Gastrocnemius medialis (tissue), 4 donors: ENCODE data around the gene ATP5PB. TPM values are rescaled to one million over a fixed set of nuclear protein-coding genes. Genes with fewer than 3 reads are reported as not detected.

Experiments
- ATAC-seq, 2 donors: fragments of 150-250 bp; one replicate each; pipeline ENCODE4 v1.9.1; 2016
- DNase-seq, 2 donors: peaks; one replicate each; pipeline ENCODE4 v3.0.0-alpha.2; 2019
- H3K27ac ChIP-seq, 4 donors: fragments of 200-600 bp; sonication (generic); 1 replicate in 1 of 4; 2 replicates in 3 of 4; pipeline ENCODE4 v1.5.1; 2016 to 2018; ENCODE audit warnings: mild to moderate bottlenecking in 2 of 4, moderate library complexity in 1 of 4
- H3K27me3 ChIP-seq, 3 donors: fragments of 200-600 bp; sonication (generic) in 2 of 3; 1 replicate in 1 of 3; 2 replicates in 2 of 3; pipeline versions ENCODE4 v1.5.1 to v1.6.0; 2016 to 2019; ENCODE audit warnings: mild to moderate bottlenecking in 1 of 3, moderate library complexity in 1 of 3
- H3K36me3 ChIP-seq, 2 donors: fragments of 200-600 bp; sonication (generic) in 1 of 2; one replicate each; pipeline ENCODE4 v1.5.1; 2017 to 2018
- H3K4me1 ChIP-seq, 2 donors: fragments of 200-600 bp; sonication (generic) in 1 of 2; one replicate each; pipeline ENCODE4 v1.5.1; 2016 to 2017; ENCODE audit warnings: mild to moderate bottlenecking in 2 of 2
- H3K4me3 ChIP-seq, 4 donors: fragments of 200-600 bp; sonication (generic) in 3 of 4; 1 replicate in 1 of 4; 2 replicates in 3 of 4; pipeline ENCODE4 v1.5.1; 2016 to 2019; ENCODE audit warnings: mild to moderate bottlenecking in 2 of 4
- H3K9me3 ChIP-seq, 3 donors: fragments of 200-600 bp; sonication (generic) in 2 of 3; 1 replicate in 1 of 3; 2 replicates in 2 of 3; pipeline ENCODE4 v1.5.1; 2016 to 2019
- POLR2A ChIP-seq, 2 donors: fragments of 450-650 bp; IDR thresholded peaks; one replicate each; pipeline ENCODE4 v1.6.1; 2017; ENCODE audit warnings: antibody characterized with exemption in 2 of 2, mild to moderate bottlenecking in 2 of 2, moderate library complexity in 2 of 2
- in situ Hi-C, 4 donors: fragments of 200-750 bp; cut with MboI; loops; one replicate each; pipeline versions ENCODE4 v1.15.0 to v1.8.0; 2017; ENCODE audit warnings: low sequenced_read_pairs in 4 of 4
- intact Hi-C: fragments of 100-400 bp; cut with DNase I; formaldehyde crosslinking; loops from one replicate; pipeline ENCODE4 v1.15.1; 2023; ENCODE audit warnings: low total_unique reads
- total RNA-seq, 4 donors: library from RNA; depleted of rRNA; stranded (reverse); fragments of >200 nt; gene quantifications; one replicate each; pipeline versions ENCODE4 v1.1.0 to v1.2.3, GENCODE V29; 2016
- TF ChIP-seq, protein P1 (sequence below), 5 experiments: fragments of 450-650 bp in 3 of 5; fragments of 200-600 bp in 2 of 5; sonication (generic) in 2 of 5; IDR thresholded peaks in 4 of 5; conservative IDR thresholded peaks in 1 of 5; 1 replicate in 4 of 5; 2 replicates in 1 of 5; pipeline ENCODE4 v1.5.1; 2016 to 2019; ENCODE audit warnings: antibody characterized with exemption in 5 of 5, mild to moderate bottlenecking in 3 of 5, moderate library complexity in 3 of 5

Gene ATP5PB
- total RNA-seq, 4 donors from 2014 or later, result 232 to 350 (median 266) TPM

- peaks cover 17 to 20% of the 10 kb centered on the region in 2 donors for H3K4me1 ChIP-seq
- in situ Hi-C loops, result loop anchor here in 2 of 4 donors (10.0 kb wide), 2 partner anchors 121 to 151 kb away; no protein-coding TSS in a partner anchor
Measured at GRCh38 chr1:111504097-111504496, 54.8 kb downstream of the ATP5PB start.

DNA sequence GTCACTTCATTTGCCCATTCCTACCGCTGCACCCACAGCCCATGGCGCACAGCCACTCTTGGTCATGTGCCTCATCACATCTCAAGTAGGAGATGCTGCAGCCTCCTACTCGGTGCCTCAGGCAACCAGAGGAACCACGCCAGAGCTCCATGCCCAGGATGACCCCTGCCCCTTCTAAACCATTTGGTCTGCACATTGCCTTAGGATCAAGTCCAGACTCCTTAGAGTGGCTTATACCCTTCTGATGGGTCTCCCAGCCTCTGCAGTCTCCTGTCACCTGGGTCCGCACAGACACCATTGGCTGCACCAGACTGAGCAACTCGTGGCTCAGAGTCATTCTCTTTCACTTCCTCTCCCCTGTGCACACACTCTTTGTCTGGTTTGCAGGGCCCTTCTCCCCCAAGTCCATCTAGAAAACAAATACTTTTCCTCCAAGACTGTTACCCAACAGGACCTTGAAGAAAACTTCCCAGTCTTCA is 56.4 kb downstream of the ATP5PB start:
- no peak for ATAC-seq

More at GRCh38 chr1:111504097-111504496, 54.8 kb downstream of the ATP5PB start:
- TF ChIP-seq POLR2A (IDR thresholded peaks at IDR 0.05), result no peak
- TF ChIP-seq, protein P1, sequence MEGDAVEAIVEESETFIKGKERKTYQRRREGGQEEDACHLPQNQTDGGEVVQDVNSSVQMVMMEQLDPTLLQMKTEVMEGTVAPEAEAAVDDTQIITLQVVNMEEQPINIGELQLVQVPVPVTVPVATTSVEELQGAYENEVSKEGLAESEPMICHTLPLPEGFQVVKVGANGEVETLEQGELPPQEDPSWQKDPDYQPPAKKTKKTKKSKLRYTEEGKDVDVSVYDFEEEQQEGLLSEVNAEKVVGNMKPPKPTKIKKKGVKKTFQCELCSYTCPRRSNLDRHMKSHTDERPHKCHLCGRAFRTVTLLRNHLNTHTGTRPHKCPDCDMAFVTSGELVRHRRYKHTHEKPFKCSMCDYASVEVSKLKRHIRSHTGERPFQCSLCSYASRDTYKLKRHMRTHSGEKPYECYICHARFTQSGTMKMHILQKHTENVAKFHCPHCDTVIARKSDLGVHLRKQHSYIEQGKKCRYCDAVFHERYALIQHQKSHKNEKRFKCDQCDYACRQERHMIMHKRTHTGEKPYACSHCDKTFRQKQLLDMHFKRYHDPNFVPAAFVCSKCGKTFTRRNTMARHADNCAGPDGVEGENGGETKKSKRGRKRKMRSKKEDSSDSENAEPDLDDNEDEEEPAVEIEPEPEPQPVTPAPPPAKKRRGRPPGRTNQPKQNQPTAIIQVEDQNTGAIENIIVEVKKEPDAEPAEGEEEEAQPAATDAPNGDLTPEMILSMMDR (IDR thresholded peaks at IDR 0.05 in 4 of 5, conservative IDR thresholded peaks at IDR 0.05 in 1 of 5), result no peak
- no peaks in the 10 kb centered on the region for H3K27me3 ChIP-seq
- intact Hi-C loops, result no loop called here
- ATAC-seq, result no peak
- no peaks in the 10 kb centered on the region for H3K36me3 ChIP-seq
- H3K4me3 ChIP-seq, result no peak overlapping the region
- no peaks in the 10 kb centered on the region for H3K9me3 ChIP-seq
- H3K27ac ChIP-seq, result no peak overlapping the region
- no peak for DNase-seq

DNA sequence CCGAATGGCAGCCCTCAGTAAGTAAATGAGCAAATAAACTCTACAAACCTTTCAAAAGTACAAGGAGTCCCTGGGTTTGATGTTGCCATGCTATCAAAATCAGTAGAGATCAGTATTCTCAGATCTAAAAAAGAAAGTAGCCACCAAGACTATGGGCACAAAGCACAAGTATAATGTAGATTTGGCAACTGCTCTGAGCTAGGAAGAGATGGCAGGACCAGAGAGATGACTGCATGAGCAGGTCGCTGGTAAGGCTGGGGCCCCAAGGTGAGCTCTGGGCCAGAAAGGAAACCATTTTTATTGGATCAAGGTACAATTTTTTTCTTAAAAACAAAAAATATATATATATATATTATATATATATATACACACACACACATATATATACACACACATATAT is 57.3 kb downstream of the ATP5PB start:
- intact Hi-C loops (loop anchor here (2.0 kb wide), 1 partner anchor 24 kb away; no protein-coding TSS in a partner anchor), in situ Hi-C loops (loop anchor here (5.0 to 10.0 kb wide), 4 partner anchors 118 to 156 kb away; no protein-coding TSS in a partner anchor)
- H3K9me3 ChIP-seq, result no peaks in the 10 kb centered on the region
- no peak overlapping the region for H3K4me3 ChIP-seq
- H3K27me3 ChIP-seq, result no peaks in the 10 kb centered on the region
- no peaks in the 10 kb centered on the region for H3K36me3 ChIP-seq
- no peak for TF ChIP-seq POLR2A (IDR thresholded peaks at IDR 0.05)
- TF ChIP-seq, protein P1 (IDR thresholded peaks at IDR 0.05 in 4 of 5, conservative IDR thresholded peaks at IDR 0.05 in 1 of 5), result no peak
- ATAC-seq (no peak), DNase-seq (no peak)
- peak overlapping the region in 1 of 4 donors; percentile 36 for H3K27ac ChIP-seq
- H3K4me1 ChIP-seq, result peaks cover 17 to 35% of the 10 kb centered on the region in 2 donors

More for the DNA sequence above, 56.4 kb downstream of the ATP5PB start:
- in situ Hi-C loops (loop anchor here (5.0 to 10.0 kb wide), 4 partner anchors 119 to 157 kb away; no protein-coding TSS in a partner anchor), intact Hi-C loops (loop anchor here (2.0 kb wide), 1 partner anchor 23 kb away; no protein-coding TSS in a partner anchor)
- DNase-seq, result no peak
- TF ChIP-seq, protein P1 (IDR thresholded peaks at IDR 0.05 in 4 of 5, conservative IDR thresholded peaks at IDR 0.05 in 1 of 5), result no peak
- no peak for TF ChIP-seq POLR2A (IDR thresholded peaks at IDR 0.05)
- Histone ChIP-seq H3K36me3 (no peaks in the 10 kb centered on the region), H3K9me3 (no peaks in the 10 kb centered on the region), H3K4me3 (no peak overlapping the region), H3K27ac (no peak overlapping the region), H3K27me3 (no peaks in the 10 kb centered on the region), H3K4me1 (peaks cover 17 to 35% of the 10 kb centered on the region in 2 donors)

GRCh38 chr1:111507411-111508201 is 58.3 kb downstream of the ATP5PB start:
- in situ Hi-C loops (loop anchor here (5.0 to 10.0 kb wide), 4 partner anchors 117 to 155 kb away; no protein-coding TSS in a partner anchor), intact Hi-C loops (loop anchor here (1.0 to 2.0 kb wide), 3 partner anchors 25 to 262 kb away; no protein-coding TSS in a partner anchor)
- Histone ChIP-seq H3K27ac (peak overlapping the region; percentile 85 to 92 (median 90)), H3K36me3 (no peaks in the 10 kb centered on the region), H3K4me1 (peaks cover 17 to 35% of the 10 kb centered on the region in 2 donors), H3K4me3 (peak overlapping the region; percentile 47 to 55 (median 48)), H3K9me3 (no peaks in the 10 kb centered on the region), H3K27me3 (no peaks in the 10 kb centered on the region)
- ATAC-seq (peak; percentile 78 to 86), DNase-seq (peak; percentile 47 to 68)
- peak in 1 of 2 donors; percentile 10 for TF ChIP-seq POLR2A (IDR thresholded peaks at IDR 0.05)
- TF ChIP-seq, protein P1 (IDR thresholded peaks at IDR 0.05 in 4 of 5, conservative IDR thresholded peaks at IDR 0.05 in 1 of 5), result no peak
